NB4 (cell line): ENCODE measurements around the gene LGR4.

Experiments used
- CTCF ChIP-seq: IDR thresholded peaks from one replicate; pipeline ENCODE4 v1.5.1; 2012; ENCODE audit warnings: low read depth, low read length
- MAX ChIP-seq: IDR thresholded peaks from 2 replicates; pipeline ENCODE4 v1.6.1; 2011; ENCODE audit warnings: low read depth, low read length
- MYC ChIP-seq: IDR thresholded peaks from 2 replicates; pipeline ENCODE4 v1.6.1; 2011; ENCODE audit warnings: low read depth, low read length
- POLR2A ChIP-seq: IDR thresholded peaks from 2 replicates; pipeline ENCODE4 v1.6.1; 2011; ENCODE audit warnings: mild to moderate bottlenecking; ENCODE audit not compliant: insufficient read length; ENCODE audit errors: extremely low read depth

- TF ChIP-seq CTCF (no peak), POLR2A (no peak), MAX (no peak), MYC (no peak)
Measured at GRCh38 chr11:27412192-27412691, 60.3 kb downstream of the LGR4 start.
